HCEC 1CT (cell line): ENCODE data around the gene GDAP1L1.
"Not testable (repeated sequence)": the region's sequence is repeated elsewhere in the genome, so short reads cannot be mapped to it uniquely, and the experiment has no call there.

Source experiments
- DNase-seq: peaks from one replicate; pipeline ENCODE4 v3.0.0-alpha.2; 2017

GDAP1L1 gene

GRCh38 chr20:44256961-44257360 lies 9.9 kb downstream of the GDAP1L1 start:
- no peak for DNase-seq

- DNase-seq, result no peak
These were observed 11.2 kb downstream of the GDAP1L1 start for GRCh38 chr20:44258226-44258890.

- DNase-seq, result no peak
These were observed 17.2 kb downstream of the GDAP1L1 start for GRCh38 chr20:44264287-44264686.

GRCh38 chr20:44268802-44269201 lies 21.7 kb downstream of the GDAP1L1 start:
- no peak for DNase-seq

- DNase-seq, result no peak
These were observed 25.0 kb downstream of the GDAP1L1 start for GRCh38 chr20:44271915-44272663.

- no peak for DNase-seq
These were observed 26.4 kb downstream of the GDAP1L1 start for GRCh38 chr20:44273231-44274215.

GRCh38 chr20:44274303-44275017 lies 27.4 kb downstream of the GDAP1L1 start:
- DNase-seq, result no peak

- DNase-seq, result peak; percentile 93
These were observed 32.1 kb downstream of the GDAP1L1 start for GRCh38 chr20:44279228-44279627.

- DNase-seq, result no peak
These were observed 33.3 kb downstream of the GDAP1L1 start for GRCh38 chr20:44280387-44280786.

- DNase-seq, result no peak
These were observed 35.1 kb downstream of the GDAP1L1 start for GRCh38 chr20:44282192-44282591.

GRCh38 chr20:44284032-44284431 lies 36.9 kb downstream of the GDAP1L1 start:
- DNase-seq, result peak; percentile 31

- no peak for DNase-seq
These were observed 40.4 kb downstream of the GDAP1L1 start for GRCh38 chr20:44287272-44288097.

- no peak for DNase-seq
These were observed 41.1 kb downstream of the GDAP1L1 start for GRCh38 chr20:44288252-44288651.

GRCh38 chr20:44291754-44292153 lies 44.6 kb downstream of the GDAP1L1 start:
- DNase-seq, result no peak

- no peak for DNase-seq
These were observed 48.9 kb downstream of the GDAP1L1 start for GRCh38 chr20:44296011-44296410.

- no peak for DNase-seq
These were observed 50.6 kb downstream of the GDAP1L1 start for GRCh38 chr20:44297721-44298120.

GRCh38 chr20:44299011-44299535 lies 52.0 kb downstream of the GDAP1L1 start:
- DNase-seq, result not testable (repeated sequence)

GRCh38 chr20:44301285-44301684 lies 54.2 kb downstream of the GDAP1L1 start:
- DNase-seq, result no peak

- no peak for DNase-seq
These were observed 55.0 kb downstream of the GDAP1L1 start for GRCh38 chr20:44302026-44302669.

GRCh38 chr20:44302736-44303135 lies 55.6 kb downstream of the GDAP1L1 start:
- no peak for DNase-seq

- DNase-seq, result no peak
These were observed 57.3 kb downstream of the GDAP1L1 start for GRCh38 chr20:44304383-44304782.
